HG03196 (cell line): ENCODE data around the gene SHMT2.
"Not testable (repeated sequence)": the region's sequence is repeated elsewhere in the genome, so short reads cannot be mapped to it uniquely, and the experiment has no call there.

Experiments
- ATAC-seq: cut with Tn5 transposase; IDR thresholded peaks from one replicate; pipeline ENCODE4 v1.9.1; 2021; ENCODE audit not compliant: unreplicated experiment

SHMT2 gene

GRCh38 chr12:57261428-57261865 lies 31.9 kb downstream of the SHMT2 start:
- no peak for ATAC-seq

- no peak for ATAC-seq
Measured at GRCh38 chr12:57262126-57262822, 32.8 kb downstream of the SHMT2 start.

- ATAC-seq = no peak
Measured at GRCh38 chr12:57263096-57263495, 33.6 kb downstream of the SHMT2 start.

- ATAC-seq = no peak
Measured at GRCh38 chr12:57266681-57267080, 37.2 kb downstream of the SHMT2 start.

GRCh38 chr12:57268264-57268663 lies 38.8 kb downstream of the SHMT2 start:
- ATAC-seq = no peak

- ATAC-seq = no peak
Measured at GRCh38 chr12:57270966-57271470, 41.5 kb downstream of the SHMT2 start.

- no peak for ATAC-seq
Measured at GRCh38 chr12:57272337-57273151, 43.0 kb downstream of the SHMT2 start.

GRCh38 chr12:57273516-57273915 lies 44.0 kb downstream of the SHMT2 start:
- ATAC-seq = no peak

- ATAC-seq = not testable (repeated sequence)
Measured at GRCh38 chr12:57276233-57276632, 46.7 kb downstream of the SHMT2 start.

GRCh38 chr12:57276935-57277563 lies 47.5 kb downstream of the SHMT2 start:
- no peak for ATAC-seq

- no peak for ATAC-seq
Measured at GRCh38 chr12:57278465-57279381, 49.2 kb downstream of the SHMT2 start.

GRCh38 chr12:57280211-57281062 lies 50.9 kb downstream of the SHMT2 start:
- peak; percentile 91 for ATAC-seq

- not testable (repeated sequence) for ATAC-seq
Measured at GRCh38 chr12:57282073-57282472, 52.6 kb downstream of the SHMT2 start.
